ENCODE measurements around the gene INHBB. TPM values are rescaled to one million over a fixed set of nuclear protein-coding genes. Genes with fewer than 3 reads are reported as not detected.

INHBB gene
- total RNA-seq, 1 experiment from 2014 or later, result 0.27 TPM

- Histone ChIP-seq H3K36me3 (ENCODE audit: control insufficient read depth in 1 of 2, insufficient read depth in 2 of 2, low read length in 2 of 2) (no peaks in the 10 kb centered on the region), H4K20me1 (ENCODE audit: insufficient read depth) (no peaks in the 10 kb centered on the region), H3K4me1 (ENCODE audit: control insufficient read depth in 1 of 2, insufficient read depth in 2 of 2, low read length in 2 of 2) (no peaks in the 10 kb centered on the region), H2AFZ (ENCODE audit: low read depth, low read length, poor library complexity, severe bottlenecking) (no peak overlapping the region), H3K4me3 (replicated peaks in 1 of 2; ENCODE audit: low read depth in 1 of 2, low read length in 2 of 2) (no peak overlapping the region), H3K4me2 (ENCODE audit: low read length) (no peak overlapping the region), H3K9me3 (ENCODE audit: control insufficient read depth in 1 of 2, insufficient read depth in 1 of 2, low read depth in 1 of 2, low read length in 2 of 2) (no peaks in the 10 kb centered on the region), H3K27me3 (ENCODE audit: insufficient read depth, low read length) (no peaks in the 10 kb centered on the region; the same call in 1 of the 2 replicates), H3K9ac (ENCODE audit: low read length) (no peak overlapping the region), H3K27ac (ENCODE audit: low read depth, low read length) (no peak overlapping the region), H3K79me2 (ENCODE audit: insufficient read depth, low read length) (no peaks in the 10 kb centered on the region), H3K9me2 (ENCODE audit: insufficient read depth) (no peaks in the 10 kb centered on the region)
- CTCF ChIA-PET, result no interaction called here
- no TSS peak for BruUV-seq (replicated peaks)
- no peak for ATAC-seq
- POLR2A ChIA-PET, result no interaction called here
- RAD21 ChIA-PET (ENCODE audit: low non-redundant PET in 1 of 2, low total read pairs in 2 of 2, uncharacterized antibody in 2 of 2, unreplicated experiment in 2 of 2), result no interaction called here
- intact Hi-C loops (cut with micrococcal nuclease), result no loop called here
- TF ChIP-seq CBX3 (IDR thresholded peaks at IDR 0.05; ENCODE audit: low read depth) (no peak), TCF7L2 (IDR thresholded peaks at IDR 0.05; ENCODE audit: borderline replicate concordance, extremely low read depth, insufficient read depth, insufficient read length) (no peak), SP1 (IDR thresholded peaks at IDR 0.05; ENCODE audit: low read depth) (no peak), EZH2 (IDR thresholded peaks at IDR 0.05) (no peak), REST (IDR thresholded peaks at IDR 0.05; ENCODE audit: low read depth) (no peak), SRF (IDR thresholded peaks at IDR 0.05; ENCODE audit: low read depth) (no peak), FOSL1 (IDR thresholded peaks at IDR 0.05; ENCODE audit: low read depth) (no peak), CEBPB (IDR thresholded peaks at IDR 0.05; ENCODE audit: low read depth) (no peak), EZH2phosphoT487 (IDR thresholded peaks at IDR 0.05; ENCODE audit: borderline replicate concordance) (no peak), MAX (IDR thresholded peaks at IDR 0.05) (no peak), POLR2A (IDR thresholded peaks at IDR 0.05; ENCODE audit: borderline replicate concordance, extremely low read depth, insufficient read depth, insufficient read length) (no peak), SIN3A (IDR thresholded peaks at IDR 0.05; ENCODE audit: low read depth) (no peak), YY1 (IDR thresholded peaks at IDR 0.05; ENCODE audit: extremely low read depth, insufficient replicate concordance, low read depth, low read length) (no peak)
- TF ChIP-seq, protein P1, sequence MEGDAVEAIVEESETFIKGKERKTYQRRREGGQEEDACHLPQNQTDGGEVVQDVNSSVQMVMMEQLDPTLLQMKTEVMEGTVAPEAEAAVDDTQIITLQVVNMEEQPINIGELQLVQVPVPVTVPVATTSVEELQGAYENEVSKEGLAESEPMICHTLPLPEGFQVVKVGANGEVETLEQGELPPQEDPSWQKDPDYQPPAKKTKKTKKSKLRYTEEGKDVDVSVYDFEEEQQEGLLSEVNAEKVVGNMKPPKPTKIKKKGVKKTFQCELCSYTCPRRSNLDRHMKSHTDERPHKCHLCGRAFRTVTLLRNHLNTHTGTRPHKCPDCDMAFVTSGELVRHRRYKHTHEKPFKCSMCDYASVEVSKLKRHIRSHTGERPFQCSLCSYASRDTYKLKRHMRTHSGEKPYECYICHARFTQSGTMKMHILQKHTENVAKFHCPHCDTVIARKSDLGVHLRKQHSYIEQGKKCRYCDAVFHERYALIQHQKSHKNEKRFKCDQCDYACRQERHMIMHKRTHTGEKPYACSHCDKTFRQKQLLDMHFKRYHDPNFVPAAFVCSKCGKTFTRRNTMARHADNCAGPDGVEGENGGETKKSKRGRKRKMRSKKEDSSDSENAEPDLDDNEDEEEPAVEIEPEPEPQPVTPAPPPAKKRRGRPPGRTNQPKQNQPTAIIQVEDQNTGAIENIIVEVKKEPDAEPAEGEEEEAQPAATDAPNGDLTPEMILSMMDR (IDR thresholded peaks at IDR 0.05 in 2 of 3, conservative IDR thresholded peaks at IDR 0.05 in 1 of 3; ENCODE audit: borderline replicate concordance in 1 of 3, insufficient read depth in 1 of 3, low read depth in 2 of 3, low read length in 2 of 3), result no peak
- TF ChIP-seq, protein P2, sequence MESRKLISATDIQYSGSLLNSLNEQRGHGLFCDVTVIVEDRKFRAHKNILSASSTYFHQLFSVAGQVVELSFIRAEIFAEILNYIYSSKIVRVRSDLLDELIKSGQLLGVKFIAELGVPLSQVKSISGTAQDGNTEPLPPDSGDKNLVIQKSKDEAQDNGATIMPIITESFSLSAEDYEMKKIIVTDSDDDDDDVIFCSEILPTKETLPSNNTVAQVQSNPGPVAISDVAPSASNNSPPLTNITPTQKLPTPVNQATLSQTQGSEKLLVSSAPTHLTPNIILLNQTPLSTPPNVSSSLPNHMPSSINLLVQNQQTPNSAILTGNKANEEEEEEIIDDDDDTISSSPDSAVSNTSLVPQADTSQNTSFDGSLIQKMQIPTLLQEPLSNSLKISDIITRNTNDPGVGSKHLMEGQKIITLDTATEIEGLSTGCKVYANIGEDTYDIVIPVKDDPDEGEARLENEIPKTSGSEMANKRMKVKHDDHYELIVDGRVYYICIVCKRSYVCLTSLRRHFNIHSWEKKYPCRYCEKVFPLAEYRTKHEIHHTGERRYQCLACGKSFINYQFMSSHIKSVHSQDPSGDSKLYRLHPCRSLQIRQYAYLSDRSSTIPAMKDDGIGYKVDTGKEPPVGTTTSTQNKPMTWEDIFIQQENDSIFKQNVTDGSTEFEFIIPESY (IDR thresholded peaks at IDR 0.05; ENCODE audit: extremely low read depth, insufficient replicate concordance, low read length), result no peak
- TF ChIP-seq, protein P3, sequence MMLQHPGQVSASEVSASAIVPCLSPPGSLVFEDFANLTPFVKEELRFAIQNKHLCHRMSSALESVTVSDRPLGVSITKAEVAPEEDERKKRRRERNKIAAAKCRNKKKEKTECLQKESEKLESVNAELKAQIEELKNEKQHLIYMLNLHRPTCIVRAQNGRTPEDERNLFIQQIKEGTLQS (IDR thresholded peaks at IDR 0.05), result no peak
- no peak for DNase-seq (ENCODE audit: low read depth, low spot score)
Measured at GRCh38 chr2:120378605-120379004, 32.7 kb downstream of the INHBB start.

All from HCT116 (cell line).